Smooth muscle cell of the brain vasculature (primary cell): ENCODE measurements around the gene MYL3.

Experiments
- DNase-seq: peaks from one replicate; pipeline ENCODE4 v3.0.0-alpha.2; 2012; ENCODE audit warnings: low read depth, low spot score

MYL3 gene

DNA sequence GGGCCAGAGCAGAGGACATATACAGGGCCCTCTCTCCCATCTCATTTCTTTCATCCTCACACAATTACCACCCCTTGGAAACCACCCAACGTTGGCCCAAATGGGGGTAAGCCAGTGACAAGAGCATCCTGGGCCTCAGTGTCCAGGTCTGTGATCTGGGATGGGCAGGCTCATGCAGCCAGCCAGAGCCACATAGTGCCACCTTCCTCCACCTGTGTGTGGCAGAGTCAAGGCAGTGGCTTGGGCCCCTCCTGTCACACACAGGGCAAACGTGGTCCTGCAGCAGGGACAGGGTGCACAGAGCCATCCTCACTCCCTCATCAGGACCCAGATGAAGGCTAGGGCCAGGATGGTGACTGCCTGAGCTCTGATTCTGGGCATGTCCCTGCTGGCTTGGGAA lies 2.3 kb upstream of the MYL3 start:
- no peak for DNase-seq

GRCh38 chr3:46865031-46865507 lies 1.8 kb upstream of the MYL3 start:
- DNase-seq = no peak

DNA sequence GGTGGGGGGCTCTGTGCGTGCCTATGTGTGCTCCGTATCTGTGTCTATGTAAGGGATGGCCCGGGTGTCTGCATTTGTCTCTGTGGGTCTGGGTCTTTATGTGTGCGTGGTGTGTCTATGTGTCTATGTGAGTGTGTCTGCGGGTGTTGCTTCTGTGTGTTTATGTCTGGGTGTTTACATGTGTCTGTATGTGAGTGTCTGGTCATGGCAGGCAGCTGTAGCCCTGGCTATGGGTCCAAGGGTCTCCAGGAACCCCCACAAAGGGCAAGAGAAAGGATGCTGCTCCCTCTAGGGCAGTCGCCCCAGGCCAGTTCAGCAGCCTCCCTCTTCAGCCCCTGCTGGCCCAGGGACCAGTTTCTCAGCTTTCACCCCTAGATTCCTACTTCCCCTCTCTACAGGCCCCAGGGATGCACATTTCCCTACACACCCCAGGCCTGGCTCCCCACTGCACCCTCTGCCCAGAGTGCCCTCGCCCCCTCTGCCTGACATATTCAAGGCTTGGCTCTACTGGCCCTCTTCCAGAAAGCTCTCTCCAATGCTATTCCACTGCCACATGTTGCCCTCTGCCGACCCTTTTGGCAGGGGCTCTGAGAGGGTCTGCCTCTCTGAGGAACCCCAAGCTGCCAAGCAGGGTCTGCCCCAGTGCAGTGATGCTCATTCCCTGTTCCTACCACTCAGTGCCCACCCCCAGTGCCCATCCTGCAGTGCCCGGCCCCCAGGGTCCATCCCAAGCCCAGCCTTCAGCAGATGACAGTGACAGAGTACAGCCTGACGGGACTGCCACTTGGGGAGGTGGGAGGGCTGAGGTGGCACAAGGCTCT lies 1.0 kb upstream of the MYL3 start:
- DNase-seq = no peak

DNA sequence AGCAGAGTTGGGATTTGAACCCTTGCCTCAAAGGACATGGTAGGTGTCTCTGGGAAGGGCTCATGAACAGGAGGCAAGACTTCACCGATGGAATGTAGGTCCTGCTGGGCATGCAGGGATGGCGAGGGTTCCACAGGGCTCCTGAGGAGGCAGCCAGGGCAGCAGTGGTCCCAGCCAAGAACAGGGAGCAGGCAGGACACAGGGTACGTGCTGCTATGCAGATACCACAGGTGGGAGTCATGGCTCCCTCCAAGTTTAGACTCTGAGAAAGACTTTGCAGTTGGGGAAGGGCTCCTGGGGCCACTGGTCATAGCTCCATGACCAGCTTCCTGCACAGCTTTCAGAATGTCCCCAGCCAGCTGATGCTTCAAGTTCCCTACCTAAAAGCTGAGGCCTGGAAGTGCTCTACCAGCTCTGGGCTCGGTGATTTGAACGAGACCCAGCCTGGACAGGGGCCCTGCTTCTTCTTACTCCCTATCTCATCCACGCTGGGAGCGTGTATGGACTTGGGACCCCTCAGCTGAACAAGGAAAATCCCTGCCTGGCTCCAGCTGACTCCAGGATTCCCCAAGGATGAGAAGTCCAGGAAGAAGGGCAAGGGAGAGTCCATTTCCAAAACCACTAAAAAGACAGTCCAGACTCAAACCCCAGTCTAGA lies 747 bp downstream of the MYL3 start:
- DNase-seq = no peak

DNA sequence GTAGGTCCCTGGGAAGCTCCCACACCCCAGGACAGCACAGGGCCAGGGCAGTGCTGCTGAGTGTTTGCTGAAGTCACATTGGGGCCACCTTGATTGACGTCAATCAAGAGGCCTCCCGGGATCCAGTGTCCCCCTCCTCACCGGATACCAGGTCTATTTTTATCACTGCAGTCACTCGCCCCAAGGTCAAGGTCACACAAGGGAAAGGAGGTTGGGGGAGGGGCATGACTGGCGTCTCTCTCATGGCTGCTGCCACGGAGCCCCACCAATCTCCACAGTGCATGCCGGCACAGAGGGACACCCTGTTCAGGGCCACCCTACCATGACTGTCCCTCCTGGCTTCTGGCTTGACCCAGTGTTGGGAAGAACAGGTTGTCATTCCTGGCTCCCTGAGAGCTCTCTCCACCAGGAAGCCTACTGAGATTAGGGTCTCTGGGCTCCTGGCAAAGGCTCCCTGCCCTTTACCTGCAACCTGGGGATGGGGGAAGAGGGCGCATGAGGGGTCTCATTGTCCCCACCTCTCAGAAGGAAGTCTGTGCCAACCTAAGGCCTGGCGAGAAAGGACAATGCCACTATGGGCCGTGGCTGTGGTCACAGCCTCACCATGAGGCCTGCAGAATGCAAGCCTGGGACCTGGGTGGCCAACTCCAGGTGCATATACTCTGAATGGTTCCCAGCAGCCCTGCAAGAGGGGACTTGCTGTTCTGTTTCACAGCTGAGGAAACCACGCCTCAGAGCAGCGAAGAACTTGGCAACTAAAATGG lies 1.5 kb downstream of the MYL3 start:
- DNase-seq = no peak

DNA sequence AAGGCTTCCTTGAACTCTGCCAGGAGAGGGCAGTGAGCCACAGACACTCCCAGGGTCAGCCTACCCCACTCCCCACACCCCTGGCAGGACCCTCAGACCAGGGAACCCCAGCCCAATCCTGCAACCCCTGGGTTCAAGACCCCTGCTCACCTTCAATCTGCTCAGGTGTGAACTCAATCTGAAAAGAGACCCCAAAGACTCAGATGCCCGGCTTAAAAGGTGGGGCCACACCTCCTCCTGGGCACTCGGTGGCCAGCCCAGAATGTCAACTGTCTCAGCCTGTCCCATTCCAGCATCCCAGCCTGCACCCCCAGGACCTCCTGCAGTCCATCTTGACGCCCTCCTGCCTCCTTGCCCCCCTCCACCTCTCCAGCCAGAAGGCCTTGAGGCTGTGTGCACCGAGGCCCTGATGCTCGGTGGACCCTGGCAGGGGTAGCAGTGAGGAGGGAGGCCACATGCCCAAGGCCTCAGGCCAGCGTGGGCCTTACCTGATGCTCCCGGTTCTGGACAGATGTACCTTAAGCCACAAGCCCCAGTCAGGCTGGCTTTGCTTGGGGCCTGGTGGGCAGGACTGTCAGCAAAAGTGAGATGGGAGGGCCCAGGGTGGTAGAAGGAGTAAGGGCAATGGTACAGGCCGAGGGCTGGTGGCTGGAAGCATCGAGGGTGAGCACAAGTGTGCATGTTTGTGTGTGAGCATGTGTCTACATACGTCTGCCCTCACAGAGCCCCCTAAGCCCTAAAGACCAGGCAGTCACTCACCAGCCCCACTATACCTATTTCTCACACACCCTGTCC lies 2.2 kb downstream of the MYL3 start:
- no peak for DNase-seq

DNA sequence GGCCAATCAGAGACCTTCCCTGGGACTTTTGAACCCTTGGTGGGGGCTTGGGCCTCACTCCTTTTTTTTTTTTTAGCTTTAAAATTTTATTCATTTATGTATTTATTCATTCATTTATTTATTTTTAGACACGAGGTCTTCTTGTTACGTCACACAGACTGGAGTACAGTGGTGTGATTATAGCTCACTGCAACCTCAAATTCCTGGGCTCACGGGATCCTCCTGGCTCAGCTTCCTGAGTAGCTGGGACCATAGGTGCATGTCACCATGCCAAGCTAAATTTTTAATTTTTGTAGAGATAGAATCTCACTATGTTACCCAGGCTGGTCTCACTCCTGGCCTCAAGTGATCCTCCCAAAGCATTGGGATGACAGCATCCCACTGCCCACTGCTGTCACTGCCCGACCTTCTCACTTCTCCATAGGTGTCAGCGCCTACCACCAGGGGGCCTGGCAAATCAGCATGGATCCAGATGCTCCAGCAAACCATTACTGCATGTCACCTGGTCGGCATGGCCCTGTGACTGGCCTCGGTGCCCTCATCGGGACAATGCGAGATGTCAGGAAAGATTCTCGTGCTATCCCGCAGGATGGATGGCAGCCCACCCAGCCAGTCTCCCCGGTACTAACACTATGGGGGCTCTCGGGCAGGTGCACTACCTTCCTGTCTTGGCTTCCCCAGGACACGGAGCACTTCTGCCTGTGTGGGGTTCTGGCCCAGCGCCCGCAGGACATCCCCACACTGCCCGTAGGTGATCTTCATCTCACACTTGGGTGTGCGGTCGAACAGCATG lies 3.0 kb downstream of the MYL3 start:
- DNase-seq = no peak

GRCh38 chr3:46859001-46859710 lies 4.1 kb downstream of the MYL3 start:
- DNase-seq = no peak

DNA sequence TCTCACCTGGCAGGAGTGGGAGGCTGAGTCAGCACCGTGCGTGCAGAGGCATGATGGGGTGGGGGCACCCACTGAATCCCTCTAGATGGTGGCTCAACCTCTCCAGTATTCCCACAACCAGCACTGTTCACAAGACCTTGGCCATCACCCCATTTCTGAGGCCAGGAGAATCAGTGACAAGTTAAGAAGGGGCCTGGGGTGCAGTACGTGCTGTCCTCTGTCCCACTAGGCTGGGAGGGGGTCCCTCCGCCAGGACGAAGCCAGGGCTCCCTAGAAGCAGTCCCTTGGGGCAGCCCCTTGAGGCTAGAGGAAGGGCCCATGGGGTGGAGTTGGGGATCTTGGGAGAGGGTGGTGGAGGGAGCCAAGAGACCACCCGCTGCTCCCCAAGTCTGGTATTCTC lies 4.8 kb downstream of the MYL3 start:
- DNase-seq = no peak

- DNase-seq = no peak
Measured at GRCh38 chr3:46857485-46858341, 5.5 kb downstream of the MYL3 start.

DNA sequence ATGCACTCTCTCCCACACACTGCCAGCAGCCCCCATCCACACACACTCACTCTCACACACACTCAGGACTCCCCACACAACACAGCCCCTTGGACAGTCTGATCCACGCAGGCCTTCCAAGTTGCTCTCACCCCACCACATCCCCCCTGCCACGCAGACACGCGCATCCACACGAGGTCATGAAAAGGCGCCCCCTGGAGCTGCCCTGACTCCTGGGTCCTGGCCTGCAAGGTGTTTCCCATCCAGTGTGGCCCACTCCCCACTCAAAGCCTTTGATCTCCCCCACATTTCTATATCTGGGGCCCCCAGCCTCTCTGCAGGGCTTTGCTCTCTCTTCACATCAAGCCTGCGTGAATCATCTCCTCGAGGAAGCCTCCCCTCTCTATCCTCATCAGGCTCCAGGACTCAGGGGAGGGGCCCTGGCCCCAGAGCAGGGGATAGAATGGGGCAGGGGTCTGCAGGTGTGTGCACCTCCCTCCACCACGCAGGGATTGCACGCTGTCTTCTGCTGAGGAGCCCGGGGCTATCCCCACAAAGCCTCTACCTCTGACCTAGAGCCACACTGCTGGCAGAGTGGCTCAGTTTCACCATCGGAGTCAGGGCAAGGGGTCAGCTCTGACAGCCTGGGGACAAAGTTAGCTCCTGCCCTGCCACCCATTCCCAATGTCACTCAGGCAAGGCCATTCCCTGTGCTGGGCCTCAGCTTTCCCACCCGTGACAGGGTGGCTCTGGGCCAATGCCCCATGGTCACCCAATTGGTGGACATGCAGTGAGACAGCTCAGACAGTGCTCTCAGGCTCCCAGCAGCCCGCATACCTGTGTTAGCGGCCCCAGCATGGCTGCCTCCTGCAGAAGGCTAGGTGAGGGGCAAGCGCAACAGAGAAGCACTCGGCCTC lies 6.4 kb downstream of the MYL3 start:
- DNase-seq = no peak

DNA sequence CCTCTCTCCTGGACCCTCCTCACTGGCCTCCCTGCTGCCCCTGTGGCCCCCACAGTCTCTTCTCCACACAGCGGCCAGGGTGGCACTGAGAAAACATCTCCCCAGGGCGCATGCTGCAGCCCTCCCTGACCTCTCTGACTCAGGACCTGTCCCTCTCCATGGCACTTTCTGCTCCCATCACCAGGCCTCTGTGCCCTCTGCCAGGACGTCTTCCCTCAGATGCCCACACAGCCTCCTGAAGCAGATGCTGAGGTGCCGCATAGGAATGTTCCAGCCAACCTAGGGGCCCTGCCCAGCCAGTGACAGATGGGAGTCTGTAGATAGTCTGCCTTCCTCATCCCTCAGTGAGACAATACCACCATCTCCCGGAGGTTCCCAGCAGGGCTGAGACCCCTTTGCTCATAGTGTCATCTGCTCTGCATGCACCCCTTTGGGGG lies 8.7 kb downstream of the MYL3 start:
- no peak for DNase-seq

- no peak for DNase-seq
Measured at GRCh38 chr3:46853441-46854415, 9.5 kb downstream of the MYL3 start.

DNA sequence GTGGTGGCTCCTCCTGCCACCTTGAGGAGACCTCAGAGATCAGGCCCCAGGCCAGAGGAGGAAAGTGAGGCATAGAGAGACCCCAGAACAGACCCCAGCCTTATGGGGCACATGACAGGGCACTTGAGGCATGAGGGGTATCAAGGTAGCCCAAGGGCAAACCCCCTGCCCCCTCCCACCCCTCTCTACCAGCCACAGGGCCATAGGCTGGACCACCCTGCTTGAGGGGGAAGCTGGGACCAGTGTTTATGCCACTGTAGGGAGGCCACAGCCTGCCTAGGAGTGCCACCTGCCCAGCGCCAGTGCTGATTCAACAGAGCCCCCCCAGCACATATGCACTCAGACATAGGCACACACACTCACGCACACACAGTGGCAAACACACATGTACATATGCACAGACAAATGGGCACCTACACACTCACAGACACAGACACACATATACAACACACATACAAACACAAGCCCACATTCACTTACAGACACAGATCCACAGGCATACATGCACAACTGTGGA lies 10.3 kb downstream of the MYL3 start:
- DNase-seq = no peak

DNA sequence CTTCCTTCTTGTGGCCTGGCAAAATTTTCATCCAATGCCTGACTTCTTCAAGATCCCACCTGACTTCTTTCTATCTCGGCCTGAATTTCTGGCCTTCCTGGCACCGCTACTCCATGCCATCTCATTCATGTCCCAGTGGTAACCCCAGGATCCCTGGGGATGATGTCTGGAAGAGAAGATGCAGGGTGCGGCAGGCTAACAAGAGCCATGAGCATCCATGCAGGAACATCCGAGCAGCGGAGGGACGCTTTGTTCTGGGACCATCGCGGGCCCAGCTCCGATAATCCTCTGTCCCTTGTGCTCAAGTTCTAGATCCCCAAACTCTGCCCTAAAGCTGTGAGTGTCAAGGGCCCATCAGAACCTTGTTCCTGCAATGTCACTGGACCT lies 10.9 kb downstream of the MYL3 start:
- no peak for DNase-seq
